Ovary (tissue), 3 donors: ENCODE data around the gene ISCA2.

Source experiments
- EP300 ChIP-seq: sonication (generic); formaldehyde crosslinking; IDR thresholded peaks from one replicate; pipeline ENCODE4 v1.6.1; 2017; ENCODE audit warnings: antibody characterized with exemption
- POLR2A ChIP-seq: fragments of 450-650 bp; IDR thresholded peaks from one replicate; pipeline ENCODE4 v1.6.1; 2017; ENCODE audit warnings: antibody characterized with exemption, mild to moderate bottlenecking, moderate library complexity
- TF ChIP-seq, protein P1 (sequence below), 3 donors: fragments of 450-650 bp in 2 of 3; fragments of 200-600 bp in 1 of 3; IDR thresholded peaks; one replicate each; pipeline versions ENCODE4 v1.5.1 to v1.8.0; 2016 to 2022; ENCODE audit warnings: antibody characterized with exemption in 3 of 3, mild to moderate bottlenecking in 1 of 3
- donor health status: DM: no; HTN: no; CAD: no.

DNA sequence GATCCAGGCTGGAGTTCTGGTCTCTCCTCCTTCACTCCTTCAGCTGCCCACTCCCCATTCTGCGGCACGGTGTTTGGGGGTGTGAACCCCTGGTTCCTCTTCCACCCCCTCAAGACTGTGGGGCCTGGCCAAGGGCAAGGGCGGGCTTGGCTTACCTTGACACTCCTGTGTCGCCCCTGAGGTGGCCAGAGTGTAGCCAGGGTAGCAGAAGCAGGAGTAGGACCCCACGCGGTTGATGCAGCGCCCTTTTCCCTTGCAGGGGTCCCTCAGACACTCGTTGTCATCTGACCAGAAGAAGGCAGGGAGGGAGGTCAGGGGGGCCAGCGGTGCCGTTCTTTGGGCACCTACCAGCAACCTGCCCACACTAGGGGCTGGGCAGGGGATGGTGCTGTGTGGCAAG is 28.2 kb downstream of the ISCA2 start:
- TF ChIP-seq EP300 (no peak), POLR2A (no peak)
- TF ChIP-seq, protein P1, sequence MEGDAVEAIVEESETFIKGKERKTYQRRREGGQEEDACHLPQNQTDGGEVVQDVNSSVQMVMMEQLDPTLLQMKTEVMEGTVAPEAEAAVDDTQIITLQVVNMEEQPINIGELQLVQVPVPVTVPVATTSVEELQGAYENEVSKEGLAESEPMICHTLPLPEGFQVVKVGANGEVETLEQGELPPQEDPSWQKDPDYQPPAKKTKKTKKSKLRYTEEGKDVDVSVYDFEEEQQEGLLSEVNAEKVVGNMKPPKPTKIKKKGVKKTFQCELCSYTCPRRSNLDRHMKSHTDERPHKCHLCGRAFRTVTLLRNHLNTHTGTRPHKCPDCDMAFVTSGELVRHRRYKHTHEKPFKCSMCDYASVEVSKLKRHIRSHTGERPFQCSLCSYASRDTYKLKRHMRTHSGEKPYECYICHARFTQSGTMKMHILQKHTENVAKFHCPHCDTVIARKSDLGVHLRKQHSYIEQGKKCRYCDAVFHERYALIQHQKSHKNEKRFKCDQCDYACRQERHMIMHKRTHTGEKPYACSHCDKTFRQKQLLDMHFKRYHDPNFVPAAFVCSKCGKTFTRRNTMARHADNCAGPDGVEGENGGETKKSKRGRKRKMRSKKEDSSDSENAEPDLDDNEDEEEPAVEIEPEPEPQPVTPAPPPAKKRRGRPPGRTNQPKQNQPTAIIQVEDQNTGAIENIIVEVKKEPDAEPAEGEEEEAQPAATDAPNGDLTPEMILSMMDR (IDR thresholded peaks at IDR 0.05), result no peak
